Liver (tissue), 9 donors: ENCODE data around the gene PIGV. TPM values are rescaled to one million over a fixed set of nuclear protein-coding genes. Genes with fewer than 3 reads are reported as not detected.

Source experiments
- DNase-seq: peaks from one replicate; pipeline ENCODE4 v3.0.0-alpha.2; 2017; ENCODE audit warnings: low spot score
- H3K27ac ChIP-seq, 2 donors: one replicate each; pipeline ENCODE4 v1.7.0; 2013; ENCODE audit warnings: inconsistent platforms in 2 of 2, low read length in 2 of 2, control low read depth in 1 of 2, low read depth in 1 of 2, mild to moderate bottlenecking in 1 of 2
- H3K27me3 ChIP-seq, 4 donors: one replicate each; pipeline versions ENCODE4 v1.6.1 to v1.7.0; 2013; ENCODE audit warnings: low read length in 3 of 4, inconsistent platforms in 1 of 4, mild to moderate bottlenecking in 1 of 4, moderate library complexity in 1 of 4; ENCODE audit not compliant: control insufficient read depth in 4 of 4, insufficient read depth in 4 of 4
- H3K36me3 ChIP-seq, 4 donors: one replicate each; pipeline versions ENCODE4 v1.6.1 to v1.7.0; 2013; ENCODE audit warnings: low read length in 3 of 4, mild to moderate bottlenecking in 3 of 4, low read depth in 1 of 4, moderate library complexity in 1 of 4; ENCODE audit not compliant: control insufficient read depth in 4 of 4, insufficient read depth in 3 of 4
- H3K4me1 ChIP-seq, 4 donors: one replicate each; pipeline versions ENCODE4 v1.6.1 to v1.7.0; 2013; ENCODE audit warnings: low read length in 3 of 4, mild to moderate bottlenecking in 3 of 4, moderate library complexity in 1 of 4; ENCODE audit not compliant: control insufficient read depth in 4 of 4, insufficient read depth in 4 of 4
- H3K4me3 ChIP-seq, 3 donors: one replicate each; pipeline versions ENCODE4 v1.6.1 to v1.7.0; 2013; ENCODE audit warnings: low read length in 3 of 3, control low read depth in 1 of 3, low read depth in 1 of 3, mild to moderate bottlenecking in 1 of 3
- H3K9ac ChIP-seq, 2 donors: one replicate each; pipeline ENCODE4 v1.7.0; 2013; ENCODE audit warnings: low read length in 2 of 2, mild to moderate bottlenecking in 2 of 2, moderate library complexity in 2 of 2, control low read depth in 1 of 2, low read depth in 1 of 2
- H3K9me3 ChIP-seq, 4 donors: one replicate each; pipeline versions ENCODE4 v1.6.1 to v1.7.0; 2013; ENCODE audit warnings: low read length in 3 of 4; ENCODE audit not compliant: control insufficient read depth in 4 of 4
- EGR1 ChIP-seq, 2 donors: IDR thresholded peaks; 2 replicates each; pipeline ENCODE4 v1.6.1; 2016 to 2018; ENCODE audit warnings: antibody characterized with exemption in 2 of 2, low read depth in 2 of 2
- FOXA1 ChIP-seq: IDR thresholded peaks from 2 replicates; pipeline ENCODE4 v1.6.1; 2016; ENCODE audit warnings: antibody characterized with exemption
- FOXA2 ChIP-seq: IDR thresholded peaks from 2 replicates; pipeline ENCODE4 v1.6.1; 2016; ENCODE audit warnings: antibody characterized with exemption
- GABPA ChIP-seq, 2 donors: IDR thresholded peaks in 1 of 2; conservative IDR thresholded peaks in 1 of 2; 2 replicates each; pipeline ENCODE4 v1.6.1; 2016; ENCODE audit warnings: antibody characterized with exemption in 2 of 2, mild to moderate bottlenecking in 1 of 2, moderate library complexity in 1 of 2
- HNF4A ChIP-seq, 2 donors: conservative IDR thresholded peaks; 2 replicates each; pipeline ENCODE4 v1.6.1; 2016; ENCODE audit warnings: antibody characterized with exemption in 2 of 2, mild to moderate bottlenecking in 2 of 2
- HNF4G ChIP-seq: IDR thresholded peaks from 2 replicates; pipeline ENCODE4 v1.6.1; 2016; ENCODE audit warnings: antibody characterized with exemption
- JUND ChIP-seq, 2 donors: IDR thresholded peaks; 2 replicates each; pipeline ENCODE4 v1.6.1; 2016; ENCODE audit warnings: antibody characterized with exemption in 2 of 2
- NR2F2 ChIP-seq: IDR thresholded peaks from 2 replicates; pipeline ENCODE4 v1.6.1; 2016; ENCODE audit warnings: antibody characterized with exemption
- RAD21 ChIP-seq, 2 donors: IDR thresholded peaks; 2 replicates each; pipeline ENCODE4 v1.6.1; 2016; ENCODE audit warnings: antibody characterized with exemption in 2 of 2, mild to moderate bottlenecking in 2 of 2
- RXRA ChIP-seq, 2 donors: IDR thresholded peaks; 2 replicates each; pipeline ENCODE4 v1.6.1; 2017 to 2018; ENCODE audit warnings: antibody characterized with exemption in 2 of 2, mild to moderate bottlenecking in 1 of 2
- SP1 ChIP-seq: IDR thresholded peaks from 2 replicates; pipeline ENCODE4 v1.6.1; 2018; ENCODE audit warnings: antibody characterized with exemption, mild to moderate bottlenecking
- TAF1 ChIP-seq: conservative IDR thresholded peaks from 2 replicates; pipeline ENCODE4 v1.6.1; 2016; ENCODE audit warnings: antibody characterized with exemption, mild to moderate bottlenecking
- YY1 ChIP-seq: IDR thresholded peaks from 2 replicates; pipeline ENCODE4 v1.6.1; 2016; ENCODE audit warnings: antibody characterized with exemption, mild to moderate bottlenecking
- WGBS: extraction: QIAGEN DNeasy Blood & Tissue Kit; methylation state at CpG from one replicate; pipeline ENCODE4 v1.1.7; 2013; 5-methylcytosine and 5-hydroxymethylcytosine counted together
- polyA plus RNA-seq, 2 donors: library from polyadenylated mRNA; stranded (reverse) in 1 of 2; unstranded in 1 of 2; fragments of 200-250 nt in 1 of 2; fragments of >200 nt in 1 of 2; fragmentation: Nextera tagmentation in 1 of 2; extraction: Ambion mirVana in 1 of 2; gene quantifications; one replicate each; pipeline versions ENCODE4 v1.2.1 to v1.2.3, GENCODE V29; 2013 to 2015
- total RNA-seq, 2 donors: library from RNA; depleted of rRNA; stranded (reverse); fragments of >200 nt; gene quantifications; one replicate each; pipeline ENCODE4 v1.2.3, GENCODE V29; 2014
- TF ChIP-seq, protein P1 (sequence below): IDR thresholded peaks from 2 replicates; pipeline ENCODE4 v1.6.1; 2016; ENCODE audit warnings: antibody characterized with exemption
- TF ChIP-seq, protein P2 (sequence below): fragments of 150-350 bp; IDR thresholded peaks from 2 replicates; pipeline ENCODE4 v1.5.1; 2017; ENCODE audit warnings: improper control_type of control experiment, low read depth, low read length; ENCODE audit not compliant: missing input control
- TF ChIP-seq, protein P3 (sequence below): IDR thresholded peaks from 2 replicates; pipeline ENCODE4 v1.6.1; 2016; ENCODE audit warnings: antibody characterized with exemption
- TF ChIP-seq, protein P4 (sequence below): IDR thresholded peaks from 2 replicates; pipeline ENCODE4 v1.6.1; 2016; ENCODE audit warnings: antibody characterized with exemption, mild to moderate bottlenecking
- TF ChIP-seq, protein P5 (sequence below): IDR thresholded peaks from 2 replicates; pipeline ENCODE4 v1.6.1; 2016; ENCODE audit warnings: antibody characterized with exemption
- donor health status: healthy.
- donor health status: healthy.
- donor health status: healthy.
- donor health status: healthy.
- donor health status: healthy.

PIGV gene
- total and polyA plus RNA-seq, 4 donors, result 13.9 to 24.3 (median 14.8) TPM

DNA sequence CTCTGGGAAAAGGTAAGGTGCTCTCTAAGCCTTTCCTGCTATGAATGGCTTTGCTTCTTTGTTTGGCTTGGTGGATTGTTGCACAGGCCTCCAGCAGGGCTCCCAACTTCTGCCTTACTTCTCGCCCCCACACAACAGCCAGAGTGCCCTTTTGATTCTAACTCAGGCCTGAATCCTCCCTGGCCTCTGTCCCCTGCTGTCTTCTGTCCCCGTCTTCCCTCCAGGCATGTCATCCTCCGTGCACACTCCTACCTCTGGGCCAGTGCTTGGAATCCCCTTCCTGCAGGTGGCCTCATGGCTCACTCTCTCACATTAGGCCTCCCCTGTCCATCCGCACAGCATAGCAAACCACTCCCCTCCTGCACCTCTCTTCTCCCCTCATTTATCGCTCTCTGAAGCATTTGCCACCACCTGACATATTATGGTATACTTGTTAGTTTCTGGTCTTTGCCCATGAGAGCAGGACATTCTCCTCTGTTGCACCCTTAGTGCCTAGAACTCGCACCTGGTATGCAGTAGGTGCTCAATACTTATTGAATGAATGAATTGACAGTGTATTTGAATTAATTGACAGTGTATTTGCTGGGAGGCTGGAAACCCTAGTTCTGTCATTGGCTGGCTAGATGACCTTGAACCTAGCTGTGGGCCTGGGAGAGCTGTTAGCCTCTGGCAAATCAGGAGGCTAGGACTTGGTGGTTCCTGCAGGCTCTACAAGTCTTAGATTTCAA, 41.6 kb downstream of the PIGV start:
- peaks cover 15 to 63% (median 50%) of the 10 kb centered on the region in 4 donors for H3K4me1 ChIP-seq
- no peak overlapping the region for H3K4me3 ChIP-seq

More for the DNA sequence above, 41.6 kb downstream of the PIGV start:
- WGBS, result 91% methylated on average over 6 of the region's 6 CpGs
- H3K27me3 ChIP-seq, result no peaks in the 10 kb centered on the region
- H3K27ac ChIP-seq, result peak overlapping the region; percentile 33 to 83
- H3K9me3 ChIP-seq, result no peaks in the 10 kb centered on the region
- no peak for TF ChIP-seq GABPA (IDR thresholded peaks at IDR 0.05 in 1 of 2, conservative IDR thresholded peaks at IDR 0.05 in 1 of 2)
- no peak for TF ChIP-seq FOXA1
- no peak for TF ChIP-seq JUND (IDR thresholded peaks at IDR 0.05)
- no peak for TF ChIP-seq TAF1
- TF ChIP-seq HNF4A (conservative IDR thresholded peaks at IDR 0.05), result no peak
- TF ChIP-seq, protein P1, sequence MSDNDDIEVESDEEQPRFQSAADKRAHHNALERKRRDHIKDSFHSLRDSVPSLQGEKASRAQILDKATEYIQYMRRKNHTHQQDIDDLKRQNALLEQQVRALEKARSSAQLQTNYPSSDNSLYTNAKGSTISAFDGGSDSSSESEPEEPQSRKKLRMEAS, result no peak
- no peak for TF ChIP-seq YY1
- TF ChIP-seq FOXA2, result no peak
- no peak for TF ChIP-seq HNF4G
- TF ChIP-seq, protein P2, sequence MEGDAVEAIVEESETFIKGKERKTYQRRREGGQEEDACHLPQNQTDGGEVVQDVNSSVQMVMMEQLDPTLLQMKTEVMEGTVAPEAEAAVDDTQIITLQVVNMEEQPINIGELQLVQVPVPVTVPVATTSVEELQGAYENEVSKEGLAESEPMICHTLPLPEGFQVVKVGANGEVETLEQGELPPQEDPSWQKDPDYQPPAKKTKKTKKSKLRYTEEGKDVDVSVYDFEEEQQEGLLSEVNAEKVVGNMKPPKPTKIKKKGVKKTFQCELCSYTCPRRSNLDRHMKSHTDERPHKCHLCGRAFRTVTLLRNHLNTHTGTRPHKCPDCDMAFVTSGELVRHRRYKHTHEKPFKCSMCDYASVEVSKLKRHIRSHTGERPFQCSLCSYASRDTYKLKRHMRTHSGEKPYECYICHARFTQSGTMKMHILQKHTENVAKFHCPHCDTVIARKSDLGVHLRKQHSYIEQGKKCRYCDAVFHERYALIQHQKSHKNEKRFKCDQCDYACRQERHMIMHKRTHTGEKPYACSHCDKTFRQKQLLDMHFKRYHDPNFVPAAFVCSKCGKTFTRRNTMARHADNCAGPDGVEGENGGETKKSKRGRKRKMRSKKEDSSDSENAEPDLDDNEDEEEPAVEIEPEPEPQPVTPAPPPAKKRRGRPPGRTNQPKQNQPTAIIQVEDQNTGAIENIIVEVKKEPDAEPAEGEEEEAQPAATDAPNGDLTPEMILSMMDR, result no peak
- TF ChIP-seq, protein P3, sequence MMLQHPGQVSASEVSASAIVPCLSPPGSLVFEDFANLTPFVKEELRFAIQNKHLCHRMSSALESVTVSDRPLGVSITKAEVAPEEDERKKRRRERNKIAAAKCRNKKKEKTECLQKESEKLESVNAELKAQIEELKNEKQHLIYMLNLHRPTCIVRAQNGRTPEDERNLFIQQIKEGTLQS, result no peak
- TF ChIP-seq, protein P4, sequence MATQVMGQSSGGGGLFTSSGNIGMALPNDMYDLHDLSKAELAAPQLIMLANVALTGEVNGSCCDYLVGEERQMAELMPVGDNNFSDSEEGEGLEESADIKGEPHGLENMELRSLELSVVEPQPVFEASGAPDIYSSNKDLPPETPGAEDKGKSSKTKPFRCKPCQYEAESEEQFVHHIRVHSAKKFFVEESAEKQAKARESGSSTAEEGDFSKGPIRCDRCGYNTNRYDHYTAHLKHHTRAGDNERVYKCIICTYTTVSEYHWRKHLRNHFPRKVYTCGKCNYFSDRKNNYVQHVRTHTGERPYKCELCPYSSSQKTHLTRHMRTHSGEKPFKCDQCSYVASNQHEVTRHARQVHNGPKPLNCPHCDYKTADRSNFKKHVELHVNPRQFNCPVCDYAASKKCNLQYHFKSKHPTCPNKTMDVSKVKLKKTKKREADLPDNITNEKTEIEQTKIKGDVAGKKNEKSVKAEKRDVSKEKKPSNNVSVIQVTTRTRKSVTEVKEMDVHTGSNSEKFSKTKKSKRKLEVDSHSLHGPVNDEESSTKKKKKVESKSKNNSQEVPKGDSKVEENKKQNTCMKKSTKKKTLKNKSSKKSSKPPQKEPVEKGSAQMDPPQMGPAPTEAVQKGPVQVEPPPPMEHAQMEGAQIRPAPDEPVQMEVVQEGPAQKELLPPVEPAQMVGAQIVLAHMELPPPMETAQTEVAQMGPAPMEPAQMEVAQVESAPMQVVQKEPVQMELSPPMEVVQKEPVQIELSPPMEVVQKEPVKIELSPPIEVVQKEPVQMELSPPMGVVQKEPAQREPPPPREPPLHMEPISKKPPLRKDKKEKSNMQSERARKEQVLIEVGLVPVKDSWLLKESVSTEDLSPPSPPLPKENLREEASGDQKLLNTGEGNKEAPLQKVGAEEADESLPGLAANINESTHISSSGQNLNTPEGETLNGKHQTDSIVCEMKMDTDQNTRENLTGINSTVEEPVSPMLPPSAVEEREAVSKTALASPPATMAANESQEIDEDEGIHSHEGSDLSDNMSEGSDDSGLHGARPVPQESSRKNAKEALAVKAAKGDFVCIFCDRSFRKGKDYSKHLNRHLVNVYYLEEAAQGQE, result no peak
- TF ChIP-seq RXRA (IDR thresholded peaks at IDR 0.05), result no peak
- TF ChIP-seq, protein P5, sequence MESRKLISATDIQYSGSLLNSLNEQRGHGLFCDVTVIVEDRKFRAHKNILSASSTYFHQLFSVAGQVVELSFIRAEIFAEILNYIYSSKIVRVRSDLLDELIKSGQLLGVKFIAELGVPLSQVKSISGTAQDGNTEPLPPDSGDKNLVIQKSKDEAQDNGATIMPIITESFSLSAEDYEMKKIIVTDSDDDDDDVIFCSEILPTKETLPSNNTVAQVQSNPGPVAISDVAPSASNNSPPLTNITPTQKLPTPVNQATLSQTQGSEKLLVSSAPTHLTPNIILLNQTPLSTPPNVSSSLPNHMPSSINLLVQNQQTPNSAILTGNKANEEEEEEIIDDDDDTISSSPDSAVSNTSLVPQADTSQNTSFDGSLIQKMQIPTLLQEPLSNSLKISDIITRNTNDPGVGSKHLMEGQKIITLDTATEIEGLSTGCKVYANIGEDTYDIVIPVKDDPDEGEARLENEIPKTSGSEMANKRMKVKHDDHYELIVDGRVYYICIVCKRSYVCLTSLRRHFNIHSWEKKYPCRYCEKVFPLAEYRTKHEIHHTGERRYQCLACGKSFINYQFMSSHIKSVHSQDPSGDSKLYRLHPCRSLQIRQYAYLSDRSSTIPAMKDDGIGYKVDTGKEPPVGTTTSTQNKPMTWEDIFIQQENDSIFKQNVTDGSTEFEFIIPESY, result no peak
- TF ChIP-seq EGR1 (IDR thresholded peaks at IDR 0.05; ENCODE audit: low read depth in 2 of 2), result no peak
- TF ChIP-seq NR2F2, result no peak
- no peak for TF ChIP-seq RAD21 (IDR thresholded peaks at IDR 0.05)
- TF ChIP-seq SP1, result no peak
- DNase-seq, result no peak
- peaks cover 3 to 10% (median 6%) of the 10 kb centered on the region in 4 donors for H3K36me3 ChIP-seq
- peak overlapping the region in 1 of 2 donors; percentile 42 for H3K9ac ChIP-seq
